ENCODE results near the gene MAP3K5.

Gene MAP3K5

GRCh38 chr6:136644597-136644952 lies 147.7 kb downstream of the MAP3K5 start:
- DNase-seq (ENCODE audit: low read depth), result no peak

GRCh38 chr6:136643850-136644596 lies 148.3 kb downstream of the MAP3K5 start:
- no peak for DNase-seq (ENCODE audit: low read depth)

GRCh38 chr6:136641873-136642465 lies 150.3 kb downstream of the MAP3K5 start:
- DNase-seq (ENCODE audit: low read depth), result no peak

DNA sequence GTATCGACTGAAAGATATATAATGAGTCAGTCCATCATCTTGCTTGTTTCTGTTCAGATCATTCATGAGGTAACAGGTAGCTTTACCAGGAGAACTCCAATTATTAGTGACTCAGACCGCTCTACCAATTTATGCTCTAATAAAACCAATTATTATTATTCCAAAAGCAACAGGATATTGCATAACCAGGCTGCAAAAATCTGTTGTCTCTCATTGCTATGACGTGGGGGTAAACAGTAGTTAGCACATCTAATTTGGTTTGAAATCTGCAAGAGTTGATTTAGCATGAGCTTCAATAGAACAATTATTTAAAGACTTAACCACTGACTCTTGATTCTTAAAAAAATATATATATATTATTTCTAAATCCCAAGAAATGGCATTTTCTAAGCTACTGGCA lies 151.1 kb downstream of the MAP3K5 start:
- DNase-seq (ENCODE audit: low read depth), result no peak

- no peak for DNase-seq (ENCODE audit: low read depth)
Measured at GRCh38 chr6:136640132-136640915, 152.0 kb downstream of the MAP3K5 start.

GRCh38 chr6:136639702-136640101 lies 152.6 kb downstream of the MAP3K5 start:
- DNase-seq (ENCODE audit: low read depth), result no peak

DNA sequence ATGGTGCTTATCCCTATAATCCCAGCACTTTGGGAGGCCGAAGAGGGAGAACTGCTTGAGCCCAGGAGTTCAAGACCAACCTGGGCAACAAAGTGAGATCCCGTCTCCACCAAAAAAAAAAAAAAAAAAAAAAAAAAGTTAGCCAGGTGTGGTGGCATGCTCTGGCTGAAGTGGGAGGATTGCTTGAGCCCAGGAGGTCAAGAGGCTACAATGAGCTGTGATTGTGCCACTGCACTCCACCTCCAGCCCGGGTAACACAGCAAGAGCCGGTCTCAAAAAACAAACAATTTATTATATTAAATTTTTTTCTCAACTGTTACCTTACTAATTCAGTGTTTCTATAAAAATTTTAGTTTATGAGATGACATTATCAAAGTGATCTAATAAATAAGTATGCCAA lies 156.7 kb downstream of the MAP3K5 start:
- DNase-seq (ENCODE audit: low read depth), result no peak

DNA sequence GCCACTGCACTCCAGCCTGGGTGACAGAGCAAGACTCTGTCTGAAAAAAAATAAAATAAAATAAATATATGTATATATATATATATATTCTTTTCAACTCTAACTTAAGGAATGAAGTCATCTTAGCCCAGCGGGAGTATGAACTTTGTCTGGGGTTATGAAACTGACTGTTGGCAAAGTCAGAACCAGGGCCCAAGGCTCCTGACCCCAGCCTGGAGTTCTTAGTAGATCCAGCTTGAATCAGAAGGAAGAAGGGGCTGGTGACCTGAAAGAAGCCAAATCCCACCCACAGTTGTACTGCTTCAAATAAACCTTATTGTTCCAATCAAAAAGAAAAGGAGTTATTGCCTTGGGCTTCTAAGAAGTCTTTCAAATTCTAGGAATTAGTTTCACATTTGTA lies 158.9 kb downstream of the MAP3K5 start:
- no peak for DNase-seq (ENCODE audit: low read depth)

DNA sequence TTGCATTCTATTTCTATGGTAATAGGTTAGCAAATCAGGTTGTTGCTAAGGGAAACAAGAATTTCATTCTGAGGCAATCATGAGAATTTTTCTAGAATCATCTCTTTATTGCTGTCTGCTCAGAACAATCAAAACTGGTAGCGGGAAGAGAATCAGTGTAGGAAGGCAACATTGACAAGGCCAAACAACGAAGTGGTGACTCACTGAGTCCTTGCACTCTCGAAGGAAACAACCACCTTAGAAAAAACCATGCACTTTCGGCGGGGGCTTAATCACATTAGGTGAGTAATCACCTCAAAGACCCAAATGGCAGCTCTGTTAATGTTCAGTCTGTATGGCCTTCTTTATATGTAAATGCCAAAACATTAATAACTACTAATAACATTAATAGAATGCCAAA lies 163.3 kb downstream of the MAP3K5 start:
- no peak for DNase-seq (ENCODE audit: low read depth)

DNA sequence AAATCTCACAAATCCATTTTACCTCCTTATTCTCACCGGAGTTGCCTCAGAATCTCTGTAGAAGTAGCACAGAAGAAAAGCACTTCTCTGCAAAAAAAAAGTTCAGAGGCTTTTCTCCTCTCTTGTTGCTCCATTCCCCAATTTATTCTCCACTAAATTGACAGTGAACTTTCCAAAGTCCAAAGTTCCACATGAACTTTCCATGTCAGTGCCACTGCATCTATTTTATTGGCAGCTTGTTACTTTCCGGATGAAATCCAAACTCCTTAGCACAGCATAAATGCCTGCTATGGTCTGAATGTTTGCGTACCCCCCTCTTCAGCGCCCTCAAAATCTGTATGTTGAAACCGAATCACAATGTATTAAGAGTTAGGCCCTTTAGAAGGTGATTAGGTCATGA lies 165.1 kb downstream of the MAP3K5 start:
- DNase-seq (ENCODE audit: low read depth), result no peak

DNA sequence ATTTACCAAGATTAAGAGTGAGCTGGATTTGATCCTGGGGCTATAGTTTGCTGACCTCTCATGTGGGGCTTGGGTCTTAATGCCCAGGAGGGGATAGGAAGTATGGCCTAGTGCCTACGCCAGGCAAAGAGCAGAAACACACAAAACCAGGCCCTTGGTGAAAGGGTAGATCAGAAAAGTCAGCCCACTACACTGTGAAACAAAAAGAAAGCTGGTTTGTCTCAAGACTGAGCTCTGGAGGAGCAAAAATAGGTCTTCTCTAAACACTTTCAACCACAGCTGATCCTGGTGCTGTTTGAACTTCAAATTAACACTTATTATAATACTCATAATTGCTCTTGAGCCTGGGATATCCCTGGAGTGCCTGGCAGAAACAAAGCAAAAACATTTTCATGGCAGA lies 167.0 kb downstream of the MAP3K5 start:
- DNase-seq (ENCODE audit: low read depth), result no peak

- no peak for DNase-seq (ENCODE audit: low read depth)
Measured at GRCh38 chr6:136624347-136624746, 167.9 kb downstream of the MAP3K5 start.

- no peak for DNase-seq (ENCODE audit: low read depth)
Measured at GRCh38 chr6:136618086-136618485, 174.2 kb downstream of the MAP3K5 start.

GRCh38 chr6:136616527-136616926 lies 175.8 kb downstream of the MAP3K5 start:
- DNase-seq (ENCODE audit: low read depth), result no peak

- DNase-seq (ENCODE audit: low read depth), result no peak
Measured at GRCh38 chr6:136614994-136615393, 177.3 kb downstream of the MAP3K5 start.

GRCh38 chr6:136614350-136614749 lies 177.9 kb downstream of the MAP3K5 start:
- no peak for DNase-seq (ENCODE audit: low read depth)

- no peak for DNase-seq (ENCODE audit: low read depth)
Measured at GRCh38 chr6:136613477-136613876, 178.8 kb downstream of the MAP3K5 start.

DNA sequence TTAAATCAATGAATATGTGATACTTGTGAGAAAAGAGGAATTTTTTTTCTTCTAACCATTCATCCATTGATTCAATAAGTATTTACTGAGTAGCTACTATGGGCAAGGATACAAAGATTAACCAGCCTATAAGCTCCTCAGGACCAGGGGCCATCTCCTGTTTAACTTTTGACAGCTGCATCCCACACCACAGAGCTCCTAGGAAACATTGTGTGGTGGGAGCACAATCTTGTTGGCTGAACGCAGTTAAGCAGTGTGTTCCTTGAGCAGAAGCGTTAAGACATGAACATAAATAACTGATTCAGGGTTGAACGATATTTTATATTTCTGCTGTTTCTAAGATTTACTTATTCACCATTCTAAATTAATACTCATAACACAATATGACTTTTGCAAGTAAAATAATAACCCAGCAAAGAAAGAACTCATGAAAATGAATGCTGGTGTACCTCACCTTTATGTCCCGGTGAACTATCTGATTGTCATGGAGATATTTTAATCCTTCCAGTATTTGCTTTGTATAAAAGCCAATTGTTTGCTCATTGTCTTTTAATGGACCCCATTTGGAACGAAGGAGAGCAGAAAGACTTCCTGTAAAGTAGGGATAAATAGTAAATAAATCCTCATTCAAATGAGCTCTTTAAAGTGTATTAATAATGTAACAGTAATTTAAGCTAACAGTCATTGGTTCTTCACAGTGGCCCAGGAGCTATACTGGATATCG lies 179.4 kb downstream of the MAP3K5 start:
- no peak for DNase-seq (ENCODE audit: low read depth)

GRCh38 chr6:136611746-136612145 lies 180.5 kb downstream of the MAP3K5 start:
- DNase-seq (ENCODE audit: low read depth), result no peak

- DNase-seq (ENCODE audit: low read depth), result no peak
Measured at GRCh38 chr6:136611133-136611532, 181.1 kb downstream of the MAP3K5 start.

- DNase-seq (ENCODE audit: low read depth), result peak; percentile 98
Measured at GRCh38 chr6:136609873-136610706, 182.2 kb downstream of the MAP3K5 start.

- DNase-seq (ENCODE audit: low read depth), result peak; percentile 62
Measured at GRCh38 chr6:136608991-136609390, 183.3 kb downstream of the MAP3K5 start.
